Inflammatory macrophage treated with lipopolysaccharide for 4 hours (primary cell): ENCODE results near the gene ABHD13.
A peak's percentile ranks its signal among the peaks of the same experiment; 100 is the strongest.
"Not testable (repeated sequence)": the region's sequence is repeated elsewhere in the genome, so short reads cannot be mapped to it uniquely, and the experiment has no call there.

Experiments
- DNase-seq: peaks from one replicate; pipeline ENCODE4 v3.0.0-alpha.2; 2020

The ABHD13 gene

DNA sequence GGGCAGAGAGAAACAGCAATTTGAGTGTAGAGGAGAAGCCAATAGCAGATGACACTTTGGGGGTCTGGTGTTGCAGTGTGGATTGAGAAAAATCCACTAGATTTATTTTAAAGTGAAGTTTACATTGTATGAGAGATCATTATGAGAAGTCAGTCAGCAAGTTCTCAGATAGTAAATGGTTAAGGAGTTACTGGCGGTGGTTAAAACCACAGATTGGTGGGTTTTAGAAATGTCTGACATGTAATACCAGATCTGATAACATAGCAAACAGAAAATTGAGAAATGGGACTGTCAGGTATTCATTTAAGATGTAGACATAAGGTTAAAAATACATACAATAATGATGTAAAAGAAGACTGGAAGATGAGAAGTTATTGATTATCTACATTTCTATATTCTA lies 7.2 kb downstream of the ABHD13 start:
- no peak for DNase-seq

GRCh38 chr13:108226184-108226583 lies 8.0 kb downstream of the ABHD13 start:
- no peak for DNase-seq

DNA sequence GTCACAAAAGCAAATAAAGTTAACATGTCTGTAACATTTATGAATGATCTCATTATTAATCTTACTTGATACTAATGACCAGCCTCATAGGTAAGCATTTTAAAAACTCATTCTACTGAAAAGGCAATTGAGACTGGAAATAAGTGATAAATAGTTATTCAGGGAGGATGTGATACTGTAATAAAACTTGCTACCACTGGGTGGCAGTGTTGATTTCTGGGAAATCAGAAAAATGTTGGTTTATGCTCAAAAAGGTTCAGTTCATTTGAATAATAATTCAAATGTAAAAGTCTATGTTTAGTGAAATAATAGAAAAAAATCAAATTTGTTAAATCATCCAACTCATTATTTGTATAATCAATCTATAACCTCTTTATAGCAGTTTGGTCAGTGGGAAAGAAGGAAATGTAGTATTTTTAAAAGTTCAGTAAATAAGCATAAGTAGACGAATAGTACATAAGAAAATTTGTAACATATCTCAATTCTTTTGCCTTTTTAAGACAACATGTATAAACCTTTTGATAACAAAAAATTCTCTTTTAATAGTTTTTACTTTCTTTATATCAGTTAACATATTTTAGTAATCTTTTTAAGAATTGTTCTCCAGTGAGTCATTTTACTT lies 9.6 kb downstream of the ABHD13 start:
- peak; percentile 59 for DNase-seq

DNA sequence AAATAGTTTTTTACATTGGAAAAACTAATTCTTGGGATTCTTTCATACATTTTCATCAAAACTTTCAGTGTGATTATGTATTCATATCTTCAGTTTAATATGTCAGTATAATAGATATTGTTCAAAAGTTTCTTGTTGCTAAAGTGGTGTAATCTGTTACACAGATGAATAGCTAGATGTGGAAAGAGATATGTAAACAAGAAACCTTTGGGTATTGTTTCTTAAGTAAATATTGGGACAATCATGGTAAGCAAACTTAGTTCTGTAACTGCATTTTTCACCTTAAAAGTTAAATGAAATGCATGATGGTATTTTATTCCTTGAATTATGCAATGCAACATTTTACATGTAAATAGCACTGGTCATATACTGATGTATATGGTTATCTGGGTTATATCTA lies 12.2 kb downstream of the ABHD13 start:
- DNase-seq, result no peak

- no peak for DNase-seq
These were observed 31.0 kb downstream of the ABHD13 start for GRCh38 chr13:108249150-108249549.

GRCh38 chr13:108257248-108257647 lies 39.1 kb downstream of the ABHD13 start:
- DNase-seq, result no peak

DNA sequence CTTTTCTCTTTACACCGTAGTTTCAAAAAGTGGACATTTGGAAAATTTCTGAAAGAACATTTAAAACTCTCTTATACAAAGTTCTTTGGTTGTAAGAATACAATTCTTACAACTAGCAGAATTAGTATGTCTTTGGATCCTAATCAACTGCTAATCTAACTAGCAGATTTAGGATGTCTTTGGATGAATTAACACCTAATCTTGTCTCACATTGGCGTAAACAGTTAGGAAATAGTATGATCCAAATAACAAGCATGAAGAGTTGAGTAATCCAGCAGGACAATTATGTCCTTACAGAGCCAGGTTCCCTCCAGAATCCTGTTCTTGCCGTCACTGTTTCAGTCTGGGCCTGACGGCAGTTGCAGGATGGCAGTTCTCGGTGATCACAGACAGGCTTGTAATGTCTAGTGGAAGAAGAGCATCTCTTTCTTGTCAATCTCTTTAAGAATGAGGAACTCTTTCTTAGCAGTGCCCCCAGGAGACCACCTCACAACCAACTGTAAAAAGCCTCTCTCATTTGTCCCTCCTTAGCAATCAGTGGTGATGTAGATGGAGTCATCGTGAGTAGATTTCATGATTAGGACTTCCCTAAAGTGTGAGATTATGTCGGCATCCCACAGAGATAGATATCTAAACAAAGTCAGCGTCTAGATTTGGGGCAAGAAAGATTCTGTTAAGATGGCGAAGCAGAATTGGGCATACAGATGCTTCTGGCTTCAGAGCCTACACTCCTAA lies 45.6 kb downstream of the ABHD13 start:
- DNase-seq, result no peak

DNA sequence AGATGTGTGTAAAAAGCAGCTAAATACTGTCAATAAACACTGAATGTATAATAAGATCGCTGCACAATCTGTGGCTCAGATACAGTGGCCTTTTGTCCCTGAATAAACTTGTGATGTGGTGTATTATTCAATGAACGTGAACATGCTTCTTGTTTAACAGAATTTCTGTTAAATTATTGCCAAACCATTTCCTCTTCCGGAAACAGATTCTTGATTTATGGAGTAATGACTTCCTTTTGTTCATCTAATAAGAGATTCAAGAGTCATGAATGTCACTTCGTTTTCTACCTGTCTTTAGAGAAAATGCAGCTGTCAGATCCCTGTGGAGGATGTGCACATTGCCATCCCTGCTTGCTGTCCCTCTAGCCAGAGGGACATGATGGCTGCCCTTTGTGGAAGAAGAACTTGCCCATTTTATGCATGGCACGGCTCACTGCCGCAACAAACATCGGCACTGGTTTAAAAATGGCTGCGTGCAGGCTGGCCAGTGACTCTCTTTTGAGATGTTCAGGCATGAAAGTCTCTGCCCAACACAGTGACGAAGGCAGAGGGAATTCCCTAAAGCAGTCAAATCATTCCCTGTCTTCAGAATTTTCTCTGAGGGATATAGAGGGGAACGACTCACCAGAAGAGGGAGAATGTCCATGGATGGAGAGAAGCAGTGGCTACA lies 48.3 kb downstream of the ABHD13 start:
- peak; percentile 79 for DNase-seq

GRCh38 chr13:108267347-108267746 lies 49.2 kb downstream of the ABHD13 start:
- peak; percentile 85 for DNase-seq

GRCh38 chr13:108267855-108268254 lies 49.7 kb downstream of the ABHD13 start:
- not testable (repeated sequence) for DNase-seq

GRCh38 chr13:108268466-108269112 lies 50.4 kb downstream of the ABHD13 start:
- DNase-seq, result peak; percentile 66

- DNase-seq, result peak; percentile 97
These were observed 51.6 kb downstream of the ABHD13 start, which contains the start of gene TNFSF13B for GRCh38 chr13:108269601-108270328. TSS of gene TNFSF13B (plus strand) at chr13:108269718. CDS start at chr13:108269896, 178 bp downstream.

DNA sequence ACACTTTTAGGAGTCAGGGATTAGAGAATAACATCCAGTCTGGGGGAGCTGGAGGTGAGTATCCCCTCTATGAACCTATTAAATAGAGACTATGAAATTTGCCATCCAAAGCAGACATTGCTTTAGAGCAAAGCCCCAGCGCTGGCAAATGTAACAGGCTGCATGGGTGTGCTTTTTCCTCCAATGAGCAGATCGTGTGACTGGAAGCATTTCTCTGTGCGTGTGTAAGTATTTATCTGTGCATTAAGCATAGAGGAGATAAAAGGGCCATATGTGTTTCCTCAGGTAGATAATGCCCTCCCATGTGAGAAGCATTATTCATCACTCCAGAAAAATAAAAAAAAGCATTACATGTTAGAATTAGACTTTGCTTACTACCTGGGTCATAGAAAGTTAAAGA lies 52.2 kb downstream of the ABHD13 start:
- peak; percentile 44 for DNase-seq

DNA sequence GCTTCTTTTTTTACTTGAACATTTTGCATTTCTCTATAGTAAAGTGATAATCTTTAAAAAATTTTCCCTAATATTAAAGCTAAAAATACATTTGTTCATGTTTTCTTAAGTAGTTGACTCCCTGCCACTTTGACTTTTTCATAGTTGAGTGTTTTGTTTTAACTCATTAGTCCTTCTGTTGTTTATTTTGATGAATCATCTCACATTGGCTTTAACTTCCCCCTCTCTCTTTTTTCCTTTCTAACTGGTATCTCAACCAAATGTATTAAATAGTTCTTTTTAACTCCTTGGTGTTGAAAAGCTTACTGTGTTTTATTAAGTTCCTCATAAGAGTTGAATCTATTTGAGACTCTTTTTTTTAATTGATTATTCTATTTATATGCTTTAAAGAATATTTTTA lies 54.1 kb downstream of the ABHD13 start:
- DNase-seq, result peak; percentile 48

- DNase-seq, result peak; percentile 66
These were observed 55.4 kb downstream of the ABHD13 start for GRCh38 chr13:108273429-108274118.

GRCh38 chr13:108274718-108275117 lies 56.5 kb downstream of the ABHD13 start:
- DNase-seq, result no peak

DNA sequence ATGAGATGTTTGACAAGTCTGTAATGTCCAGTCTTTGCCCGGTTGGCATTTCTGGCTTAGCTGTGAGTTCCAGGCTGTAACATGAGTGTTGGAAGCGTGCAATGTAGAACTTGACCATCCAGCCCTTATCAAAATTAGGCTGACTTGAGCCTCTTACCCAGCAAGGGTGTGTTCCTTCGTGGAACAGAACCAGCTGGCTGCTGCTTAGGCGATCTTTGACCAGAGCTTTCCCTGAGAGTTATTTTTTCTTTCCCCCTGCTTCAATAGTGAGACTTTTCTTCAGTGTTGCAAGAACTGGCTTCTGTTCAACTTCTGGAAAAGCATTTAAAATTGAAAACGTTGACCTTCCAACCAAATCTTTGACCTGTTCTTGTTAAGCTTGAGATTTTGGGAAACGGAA lies 57.9 kb downstream of the ABHD13 start:
- no peak for DNase-seq

GRCh38 chr13:108278466-108278865 lies 60.3 kb downstream of the ABHD13 start:
- no peak for DNase-seq

DNA sequence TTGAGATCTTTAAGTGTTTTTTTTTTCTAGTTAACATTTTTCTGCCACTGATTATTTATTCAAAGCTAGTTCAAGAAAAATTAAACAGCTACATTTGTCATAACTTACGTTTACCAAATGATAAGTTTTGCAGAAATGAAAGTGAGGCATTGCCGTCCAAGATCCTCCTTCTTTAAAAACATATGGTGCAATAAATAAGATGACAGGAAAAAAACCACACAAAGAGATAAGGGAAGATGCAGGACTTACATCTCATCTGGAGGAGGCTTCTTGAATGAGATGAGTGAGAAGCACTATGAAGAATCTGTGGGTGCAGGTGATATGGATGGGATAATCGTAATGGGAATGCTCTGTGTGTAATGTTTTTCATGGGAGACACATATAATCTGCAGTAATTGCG lies 63.7 kb downstream of the ABHD13 start:
- peak; percentile 79 for DNase-seq

DNA sequence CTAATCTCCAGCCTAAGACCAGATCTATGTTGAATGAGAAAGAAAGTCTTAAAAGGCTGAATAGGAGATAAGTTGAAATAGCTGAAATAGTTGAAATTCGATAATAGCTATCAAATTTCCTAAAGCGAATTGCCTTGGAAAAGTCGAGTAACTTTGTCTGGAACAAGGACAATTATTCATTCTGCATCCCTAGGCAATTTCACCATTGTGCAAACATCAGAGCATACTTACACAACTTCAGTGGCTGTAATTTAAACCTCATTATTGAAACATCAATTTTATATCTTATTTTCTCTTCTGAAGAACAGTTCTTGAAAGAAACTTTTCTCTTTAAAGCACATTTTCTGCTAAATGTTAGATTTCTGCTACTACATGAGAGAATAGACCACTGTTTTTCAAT lies 64.9 kb downstream of the ABHD13 start:
- DNase-seq, result no peak
